T-helper 9 cell (primary cell): ENCODE measurements around the gene PRAC1.
"Not testable (repeated sequence)": the region's sequence is repeated elsewhere in the genome, so short reads cannot be mapped to it uniquely, and the experiment has no call there.

ENCODE experiments used
- DNase-seq: peaks from one replicate; pipeline ENCODE4 v3.0.0-alpha.2; 2020

PRAC1 gene

DNA sequence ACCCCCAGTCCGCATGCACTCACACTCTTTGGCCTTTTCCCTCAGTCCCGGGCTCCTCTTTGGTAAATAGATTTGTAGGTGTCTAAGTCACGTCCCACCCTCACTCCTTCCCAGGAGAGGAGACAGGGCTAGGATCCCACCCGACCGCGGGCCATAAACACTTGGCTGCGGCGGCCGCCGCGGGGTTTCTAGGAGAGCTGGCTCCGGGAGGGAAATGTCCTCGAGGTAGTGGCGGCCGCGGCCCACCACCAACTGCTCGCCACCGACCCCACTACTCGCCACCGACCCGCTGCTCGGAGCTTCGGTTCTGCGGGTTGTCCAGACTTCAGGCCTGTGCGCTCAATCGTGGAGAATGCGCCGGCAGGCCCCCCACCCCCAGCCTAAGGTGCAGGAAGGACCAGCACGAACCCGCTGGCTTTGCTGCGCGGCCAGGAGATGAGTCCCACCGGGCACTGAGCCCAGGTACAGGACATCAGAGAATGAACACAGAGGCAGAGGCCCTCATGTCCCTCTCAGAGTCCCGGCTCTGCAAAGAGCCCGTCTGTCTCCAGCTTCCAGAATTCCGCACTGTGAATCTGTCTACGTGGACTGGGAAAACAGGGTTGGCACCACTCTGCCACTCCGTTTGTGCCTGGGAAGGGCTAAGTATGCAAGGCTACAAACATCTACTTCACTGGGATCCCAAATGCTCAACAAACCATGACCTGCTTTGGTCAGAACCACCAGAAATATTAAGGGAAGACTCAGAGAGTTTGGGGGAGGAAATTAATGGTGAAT, 3.2 kb upstream of the PRAC1 start:
- DNase-seq, result no peak

DNA sequence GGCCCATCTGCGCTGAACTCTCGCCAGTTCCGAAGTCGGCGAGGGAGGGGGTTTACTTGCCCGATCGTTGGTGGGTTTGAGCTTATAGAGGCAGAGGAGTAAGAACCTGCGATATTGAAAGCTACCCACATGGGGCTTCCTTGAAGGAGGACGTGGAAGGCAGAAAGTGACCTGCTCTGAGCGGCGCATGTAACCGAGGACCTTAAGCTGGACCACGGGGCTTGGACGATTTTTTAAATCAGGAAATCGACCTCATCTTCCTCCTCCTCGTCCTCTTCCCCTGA, 2.6 kb upstream of the PRAC1 start:
- no peak for DNase-seq

DNA sequence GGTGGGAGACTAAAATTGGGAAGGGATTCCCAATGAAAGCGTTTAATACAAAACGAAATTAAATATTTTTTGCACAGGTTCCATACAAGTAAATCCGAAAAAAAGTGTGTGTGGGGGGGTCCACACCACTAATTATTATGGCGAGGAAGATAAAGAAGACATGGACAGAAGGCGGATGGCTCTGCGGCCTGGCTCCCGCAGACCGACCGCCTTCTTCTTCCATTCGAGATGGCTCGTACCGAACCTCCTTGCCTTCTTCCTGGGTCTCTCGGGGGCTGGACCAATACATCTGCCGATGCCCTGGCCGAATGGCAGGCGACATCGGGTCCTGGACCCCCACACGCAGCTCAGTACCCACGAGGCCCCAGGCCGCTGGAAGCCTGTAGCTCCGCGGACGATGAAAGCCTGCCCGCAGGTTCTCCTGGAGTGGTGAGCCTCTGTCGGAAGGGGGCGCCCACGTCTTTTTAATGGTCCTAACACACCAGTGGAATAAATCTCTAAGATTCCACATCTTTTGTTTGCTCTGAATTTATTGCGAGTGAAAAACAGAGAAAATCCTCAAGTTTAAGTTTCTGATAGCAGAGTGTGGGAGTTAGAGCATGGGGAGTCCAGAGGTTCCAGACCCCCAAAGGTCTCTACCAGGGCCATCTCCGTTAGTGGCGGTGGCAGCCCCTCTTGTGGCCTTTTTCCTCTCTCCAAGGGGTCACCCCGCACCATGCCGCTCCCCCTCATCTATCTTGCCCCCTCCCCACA, 2.1 kb upstream of the PRAC1 start:
- peak; percentile 73 for DNase-seq

DNA sequence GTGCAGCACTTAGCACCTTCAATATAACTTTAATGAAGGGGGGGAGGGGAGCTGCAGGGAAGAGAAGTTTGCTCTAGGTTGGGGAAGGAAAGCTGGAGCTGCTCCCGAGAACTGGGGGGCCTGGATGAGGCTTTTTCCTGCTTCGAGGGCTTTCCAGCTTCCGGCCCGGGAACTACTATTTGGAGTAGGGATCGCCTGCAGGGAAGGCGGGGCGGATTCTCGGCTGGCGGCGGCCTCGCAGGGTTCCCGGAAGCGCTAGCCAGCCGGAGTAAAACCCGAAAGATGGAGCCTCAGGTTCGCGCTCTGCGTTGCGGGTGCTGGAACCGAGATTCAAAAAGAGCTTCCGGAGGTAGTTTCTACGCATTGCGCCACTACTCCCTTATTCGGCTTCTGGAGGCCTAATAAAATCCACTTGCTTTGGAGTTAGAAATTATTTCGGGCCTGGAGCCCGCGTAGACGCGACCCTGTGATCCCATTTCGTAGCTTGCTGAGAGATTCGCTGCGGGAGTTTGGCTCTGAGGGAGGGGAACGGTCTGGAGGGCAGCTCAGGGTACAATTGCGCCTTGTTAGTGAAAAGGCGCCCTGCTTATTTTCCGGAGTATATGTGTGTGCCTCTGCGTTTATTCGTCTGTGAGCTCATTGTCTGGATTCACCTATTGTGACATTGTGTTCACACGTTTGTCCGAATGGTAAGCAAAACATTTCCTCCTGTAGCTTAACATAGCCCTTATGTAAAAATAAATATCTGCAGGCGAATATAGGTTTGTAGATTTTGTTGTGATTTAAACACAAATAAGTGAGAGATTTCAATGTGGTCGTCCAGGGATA, 1.3 kb upstream of the PRAC1 start:
- no peak for DNase-seq

DNA sequence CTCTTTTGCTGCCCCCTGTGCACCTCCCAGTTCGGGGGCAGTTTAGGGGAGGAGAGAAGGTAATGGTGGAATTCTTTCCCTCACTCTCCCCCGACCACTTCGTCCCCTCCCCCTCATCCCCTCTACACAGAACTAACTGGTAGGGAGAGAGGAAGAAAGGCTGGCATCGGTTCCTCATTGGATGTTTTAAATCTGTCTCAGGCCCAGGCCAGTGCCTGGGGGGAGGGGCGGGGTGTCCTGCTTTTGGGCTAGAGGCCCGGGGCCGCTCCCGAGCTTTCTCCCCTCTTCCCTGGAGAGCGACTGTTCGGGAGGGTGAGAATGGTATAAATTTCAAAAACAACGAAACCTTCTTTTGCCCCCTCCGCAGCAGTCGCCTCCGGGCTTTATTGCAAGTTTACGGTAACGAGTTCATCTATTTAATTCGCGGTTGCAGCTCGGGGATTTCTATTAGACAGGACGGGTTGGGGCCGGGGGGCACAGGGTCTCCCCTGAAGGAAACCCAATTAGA, 651 bp upstream of the PRAC1 start, which contains the start of gene PRAC2:
TSS of gene PRAC2 (plus strand) at position 271 of the 508 bp plus-strand sequence. CDS start 1,226 bp downstream, outside the sequence.
- DNase-seq, result no peak

DNA sequence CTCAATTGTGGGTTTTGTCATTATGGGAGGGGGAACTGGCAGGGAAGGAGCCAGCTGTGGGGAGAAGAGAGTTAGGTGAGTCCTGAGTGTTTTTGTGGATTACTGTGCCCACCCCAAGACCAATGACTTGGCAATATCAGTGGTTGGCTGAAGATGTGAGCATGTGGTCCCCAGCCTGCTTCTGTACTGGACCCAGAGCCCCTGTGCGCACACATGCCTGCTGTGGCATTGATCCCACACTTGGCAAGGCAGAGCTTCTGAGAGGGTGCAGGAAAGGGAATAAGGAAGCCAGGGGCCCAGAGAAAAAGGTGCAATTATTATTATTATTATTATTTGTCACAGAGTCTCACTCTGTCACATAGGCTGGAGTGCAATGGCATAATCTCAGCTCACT, 1.3 kb downstream of the PRAC1 start:
- DNase-seq, result no peak

DNA sequence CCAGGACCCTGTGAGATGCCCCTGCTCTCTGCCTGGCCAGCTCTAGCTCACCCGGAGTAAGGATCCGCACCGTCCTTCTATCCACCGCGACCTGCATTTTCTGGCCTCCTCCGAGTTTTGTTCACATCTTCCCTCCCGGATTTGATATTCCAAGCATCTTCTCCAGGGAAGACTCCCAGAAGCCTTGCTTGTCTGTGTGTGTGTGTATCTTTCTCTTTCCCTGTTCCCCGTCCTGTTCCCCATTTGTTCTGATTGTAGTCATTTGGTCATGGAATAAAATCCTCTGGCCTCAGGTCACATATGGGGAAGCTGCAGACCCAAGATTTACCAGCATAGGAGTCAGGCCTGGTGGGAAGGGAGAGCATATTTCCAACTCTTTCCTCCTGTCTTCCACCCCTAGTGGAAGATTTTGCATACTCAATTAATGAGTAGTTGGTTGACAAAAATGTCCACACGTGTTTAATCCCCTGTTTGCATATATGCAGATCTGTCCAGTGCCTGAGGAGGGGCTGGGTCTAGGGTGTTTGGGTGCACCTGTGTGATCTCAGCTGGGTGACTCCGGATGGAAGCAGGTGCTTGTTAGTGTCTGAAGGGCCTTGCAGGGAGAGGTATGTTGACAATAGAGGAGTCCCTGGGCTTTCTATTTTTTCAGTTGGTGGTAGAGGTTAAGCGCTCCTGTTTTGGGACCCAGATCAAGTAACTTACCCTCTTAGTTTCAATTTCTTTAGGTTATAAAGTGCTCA, 1.9 kb downstream of the PRAC1 start:
- DNase-seq, result no peak

DNA sequence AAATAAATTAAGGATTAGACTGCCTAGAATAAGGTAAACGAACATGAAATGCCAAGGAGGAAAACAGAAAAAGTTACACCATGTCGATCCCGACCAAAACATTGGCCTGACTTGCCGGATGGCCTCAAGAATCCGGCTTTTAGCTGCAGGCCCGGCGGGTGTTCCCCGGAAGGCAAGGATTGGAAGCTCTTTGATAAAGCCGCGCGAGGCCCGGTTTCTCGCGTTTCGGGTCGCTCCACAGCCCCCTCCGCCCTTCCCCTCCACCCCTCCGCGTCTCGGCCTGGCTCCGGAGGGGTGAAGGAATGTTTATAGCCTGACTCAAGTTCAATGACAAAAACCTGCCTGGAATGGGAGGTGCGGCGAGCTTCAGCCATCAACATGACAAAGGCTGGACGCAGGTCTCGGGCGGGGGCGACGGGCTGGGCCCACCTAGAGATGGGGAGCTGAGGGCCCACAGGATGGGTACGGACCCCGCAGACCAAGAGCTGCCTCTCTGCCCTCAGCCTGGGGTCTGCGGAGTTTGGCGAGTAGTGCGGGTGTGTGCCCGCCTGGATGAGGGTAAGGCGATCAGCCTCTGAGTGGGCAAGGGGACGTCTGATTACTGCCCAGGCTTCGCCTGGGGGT, 2.6 kb downstream of the PRAC1 start:
- no peak for DNase-seq

DNA sequence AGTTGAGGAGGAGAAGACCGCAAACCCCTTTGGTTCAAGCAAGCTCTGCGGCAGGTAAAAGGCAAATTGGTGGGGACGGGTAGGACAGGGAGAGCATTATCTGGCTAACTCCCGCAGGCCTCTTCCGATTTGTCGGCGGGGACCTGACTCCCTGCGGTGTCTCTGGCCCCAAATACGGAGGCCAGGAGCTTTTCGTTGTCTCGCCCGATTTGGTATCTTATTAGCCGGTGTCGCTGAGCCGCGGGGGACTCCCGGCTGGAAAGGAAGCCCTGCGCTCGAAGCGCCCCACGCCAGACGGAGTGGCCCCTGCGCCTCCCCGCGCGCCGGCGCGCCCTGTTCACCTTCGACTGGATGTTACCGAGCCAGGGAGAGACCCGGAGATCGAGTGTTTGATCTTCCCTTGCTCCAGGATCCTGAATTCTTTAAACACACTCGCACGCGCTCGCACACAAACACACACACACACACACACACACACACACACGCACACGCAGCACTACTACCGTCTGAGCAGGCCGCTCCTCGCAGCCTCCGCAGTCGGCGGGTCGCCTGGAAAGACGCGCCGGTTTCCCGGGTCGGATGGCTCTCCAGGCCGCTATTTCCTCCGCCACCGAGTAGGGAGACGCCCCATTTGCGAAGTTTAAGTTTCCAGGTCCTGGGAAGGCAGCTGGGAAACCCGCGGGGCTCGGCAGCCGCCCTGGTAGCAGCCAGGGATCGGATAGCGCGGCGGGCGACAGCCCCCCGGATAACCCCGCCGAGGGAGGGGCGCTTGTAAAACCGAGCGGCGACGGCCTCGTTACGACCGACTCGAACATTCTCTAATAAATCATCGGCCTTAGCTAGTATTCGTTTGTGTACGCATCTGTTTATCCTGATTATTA, 3.3 kb downstream of the PRAC1 start:
- DNase-seq, result no peak

DNA sequence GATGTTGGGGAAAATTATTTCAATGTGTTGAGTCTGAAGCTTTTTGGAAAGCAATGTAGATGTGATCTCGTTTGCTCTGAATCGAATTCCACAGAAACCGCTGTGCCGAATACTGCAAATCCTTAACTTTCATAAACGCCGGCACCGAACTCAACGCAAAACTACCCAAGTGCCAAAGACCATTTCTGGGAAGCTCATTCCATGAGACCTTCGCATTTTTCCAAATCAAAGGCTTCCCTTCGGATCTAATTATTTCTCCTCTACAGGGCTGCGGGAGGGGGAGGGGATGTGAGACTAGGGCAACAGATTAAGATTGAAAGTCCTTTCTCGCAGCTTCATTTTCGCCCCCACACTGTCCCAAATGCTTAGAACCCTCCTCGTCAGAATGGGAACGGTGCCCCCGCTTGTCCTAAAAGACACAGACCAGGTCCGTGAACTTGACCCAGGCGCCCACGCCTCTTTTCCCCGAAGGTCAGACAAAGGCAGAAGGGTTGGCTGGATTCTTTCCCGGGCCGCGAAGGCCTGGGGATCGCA, 4.0 kb downstream of the PRAC1 start:
- DNase-seq, result no peak

DNA sequence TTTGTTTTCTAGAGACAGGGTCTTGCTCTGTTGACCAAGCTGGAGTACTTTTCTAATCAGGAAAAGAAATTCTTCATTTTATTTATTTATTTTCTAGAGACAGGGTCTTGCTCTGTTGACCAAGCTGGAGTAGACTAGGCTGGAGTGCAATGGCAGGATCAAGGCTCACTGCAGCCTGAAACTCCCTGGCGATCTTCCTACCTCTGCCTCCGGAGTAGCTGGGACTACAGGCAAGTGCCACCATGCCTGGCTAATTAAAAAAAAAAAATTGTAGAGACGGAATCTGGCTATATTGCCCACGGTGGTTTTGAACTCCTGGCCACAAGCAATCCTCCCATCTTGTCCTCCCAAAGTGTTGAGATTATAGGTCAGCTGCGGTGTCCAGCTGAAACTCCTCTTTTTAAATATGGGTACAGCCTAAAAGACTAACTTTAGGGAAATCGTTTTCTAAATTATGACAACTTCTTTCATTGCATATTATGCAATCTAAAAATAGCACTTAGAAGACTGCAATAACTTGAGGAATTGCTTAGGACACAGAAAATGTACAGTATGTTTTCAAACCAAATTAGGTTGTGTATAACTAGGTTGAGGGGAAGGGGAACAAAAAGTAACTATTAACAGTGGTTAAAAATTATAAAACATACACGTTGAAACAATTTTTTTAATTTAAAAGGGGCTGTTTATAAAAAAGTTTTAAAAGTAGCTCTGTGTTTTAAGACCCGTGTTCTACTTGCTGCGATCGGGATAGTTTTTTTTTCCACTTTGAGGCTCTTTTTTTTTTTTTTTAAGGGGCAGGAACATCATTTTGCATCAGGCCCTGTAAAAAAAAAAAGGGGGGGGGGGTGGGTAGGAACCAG, 4.7 kb downstream of the PRAC1 start:
- DNase-seq, result no peak

DNA sequence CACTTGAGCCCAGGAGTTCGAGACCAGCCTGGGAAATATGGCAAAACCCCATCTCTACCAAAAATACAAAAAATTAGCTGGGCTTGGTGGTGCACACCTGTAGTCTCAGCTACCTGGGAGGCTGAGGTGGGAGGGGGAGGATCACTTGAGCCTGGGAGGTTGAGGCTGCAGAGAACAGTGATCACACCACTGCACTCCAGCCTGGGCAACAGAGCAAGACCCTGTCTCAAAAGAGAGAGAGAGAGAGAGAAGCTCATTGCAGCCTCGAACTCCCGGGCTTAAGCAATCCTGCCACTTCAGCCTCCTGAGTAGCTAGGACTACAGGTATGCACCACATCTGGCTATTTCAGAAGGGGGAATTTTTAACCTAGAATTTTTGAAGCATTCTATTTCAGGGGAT, 5.8 kb downstream of the PRAC1 start:
- not testable (repeated sequence) for DNase-seq

DNA sequence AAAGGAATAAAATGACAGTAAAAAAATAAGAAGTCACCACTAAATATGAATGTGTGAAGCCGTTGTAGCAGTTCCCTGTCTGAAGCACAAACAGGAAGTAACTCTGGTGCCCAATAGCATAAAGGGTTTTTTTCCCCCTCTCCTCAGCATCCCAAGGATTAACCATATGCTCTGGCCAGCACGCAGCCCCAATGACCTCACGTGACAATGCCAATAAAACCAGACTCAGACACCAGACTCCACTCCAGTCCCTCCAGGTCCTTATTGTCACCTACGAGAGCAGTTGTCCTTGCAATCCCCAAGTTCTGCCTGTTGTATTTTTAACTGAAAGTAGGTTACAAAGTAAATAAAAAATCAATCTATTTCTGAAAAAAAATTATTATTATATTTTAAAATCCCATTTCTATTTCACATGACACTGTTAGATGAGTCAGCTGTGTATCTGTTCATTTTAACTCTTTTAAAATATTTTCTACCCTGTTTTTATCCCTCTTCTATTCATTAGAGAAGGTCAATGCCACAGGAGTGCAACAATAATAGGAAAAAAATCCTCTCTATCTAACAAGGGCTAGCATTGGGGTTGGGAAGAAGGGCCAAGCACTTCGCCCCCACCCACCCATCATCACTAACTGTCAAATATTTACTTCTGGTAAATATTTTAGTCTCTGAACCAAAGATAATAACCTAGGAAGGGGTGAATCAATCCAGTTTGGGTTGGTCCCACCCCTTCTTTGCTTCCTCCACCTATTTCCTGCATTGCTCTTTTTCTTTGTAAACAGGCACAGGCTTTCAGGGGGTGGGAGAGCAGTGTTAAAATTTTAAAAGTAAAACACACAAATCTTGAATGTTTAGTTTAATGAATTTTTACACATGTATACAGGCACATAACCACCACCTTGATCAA, 6.6 kb downstream of the PRAC1 start:
- DNase-seq, result no peak

DNA sequence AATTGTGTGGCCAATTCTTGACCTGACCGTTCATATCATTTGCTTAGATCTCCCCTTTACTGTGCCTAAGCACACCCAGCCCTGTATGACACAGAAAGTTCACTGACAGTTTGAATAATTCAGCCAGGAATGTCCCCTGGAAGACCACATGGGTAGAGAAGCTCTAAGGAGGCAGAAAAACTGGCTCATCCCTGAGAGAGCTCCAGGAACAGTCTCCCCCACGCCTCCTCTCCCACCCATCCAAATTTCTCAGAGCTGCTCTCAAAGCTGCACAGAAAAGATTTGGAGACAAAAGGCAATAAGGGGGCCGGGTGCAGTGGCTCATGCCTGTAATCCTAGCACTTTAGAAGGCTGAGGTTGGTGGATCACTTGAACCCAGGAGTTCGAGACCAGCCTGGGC, 11.2 kb downstream of the PRAC1 start:
- no peak for DNase-seq

DNA sequence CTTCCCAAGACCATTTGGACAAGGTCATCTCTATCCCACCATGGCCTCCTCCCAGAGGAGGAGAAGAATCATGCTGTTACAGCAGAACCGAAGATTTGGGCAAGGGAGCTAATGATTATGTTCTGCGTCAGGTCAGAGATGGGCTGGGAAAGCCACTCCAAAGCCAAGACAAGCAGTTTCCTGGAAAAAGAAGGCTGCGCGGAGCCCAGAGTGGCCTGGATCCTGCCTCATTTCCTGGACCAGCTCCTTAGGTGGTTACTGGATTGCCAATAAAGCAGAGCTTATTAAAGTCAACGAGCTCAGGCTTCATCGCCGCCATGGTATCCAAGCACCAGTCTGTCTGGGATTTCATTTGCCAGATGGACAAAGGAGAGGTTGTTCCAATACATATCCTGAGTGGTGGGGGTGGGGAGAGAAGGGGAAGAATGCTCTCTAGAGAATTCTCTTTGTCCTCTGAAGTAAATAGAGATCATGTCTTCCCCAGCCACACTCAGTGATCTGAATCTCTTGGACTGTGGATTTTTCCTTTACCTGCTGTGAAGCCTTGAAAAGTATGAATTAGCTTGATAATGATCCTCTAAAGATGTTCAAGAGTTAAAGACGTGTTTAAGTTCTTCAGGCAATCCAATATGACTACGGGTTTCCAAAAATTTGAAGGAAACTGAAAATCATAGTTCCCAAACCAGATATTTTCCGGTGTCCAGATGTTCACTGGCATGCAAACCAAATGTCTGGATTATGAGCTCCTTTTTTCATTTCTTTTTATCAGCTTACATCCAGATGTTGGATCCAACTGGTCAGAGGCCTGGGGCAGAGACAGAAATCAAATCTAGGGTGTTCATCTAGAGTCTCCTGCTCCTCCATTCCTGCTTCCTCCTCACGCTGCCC, 17.7 kb downstream of the PRAC1 start:
- no peak for DNase-seq

DNA sequence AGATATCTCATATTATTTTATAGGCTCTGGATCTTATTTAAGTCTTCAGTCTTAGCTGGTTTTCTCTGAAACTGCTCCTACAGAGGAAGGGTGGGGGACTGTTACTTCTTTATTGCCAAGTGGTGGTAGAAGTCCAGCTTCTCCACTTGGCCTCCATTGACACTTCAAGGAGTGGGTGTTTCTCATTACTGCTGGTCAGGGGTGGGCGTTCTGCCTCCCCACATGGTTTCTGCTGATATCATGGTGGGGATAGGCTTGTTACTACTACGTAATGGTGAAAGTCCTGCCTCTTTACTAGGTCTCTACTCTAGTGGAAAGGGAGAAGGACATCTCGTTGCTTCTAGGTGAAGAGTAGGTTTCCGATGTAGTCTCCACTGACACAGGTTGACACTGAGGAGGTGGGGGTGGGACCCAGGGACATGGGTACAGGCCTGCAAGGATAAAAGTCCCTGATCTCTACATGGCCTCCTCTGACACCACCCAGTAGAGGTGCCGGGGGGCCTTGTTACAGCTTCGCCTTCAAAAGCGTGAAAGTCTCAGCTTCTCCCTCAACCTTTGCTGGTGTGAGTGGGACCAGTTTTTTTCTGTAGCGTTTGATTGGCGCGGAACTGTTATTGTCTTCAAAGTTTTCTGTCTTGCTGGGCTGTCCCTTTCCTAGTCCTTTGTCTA, 20.3 kb downstream of the PRAC1 start:
- no peak for DNase-seq

DNA sequence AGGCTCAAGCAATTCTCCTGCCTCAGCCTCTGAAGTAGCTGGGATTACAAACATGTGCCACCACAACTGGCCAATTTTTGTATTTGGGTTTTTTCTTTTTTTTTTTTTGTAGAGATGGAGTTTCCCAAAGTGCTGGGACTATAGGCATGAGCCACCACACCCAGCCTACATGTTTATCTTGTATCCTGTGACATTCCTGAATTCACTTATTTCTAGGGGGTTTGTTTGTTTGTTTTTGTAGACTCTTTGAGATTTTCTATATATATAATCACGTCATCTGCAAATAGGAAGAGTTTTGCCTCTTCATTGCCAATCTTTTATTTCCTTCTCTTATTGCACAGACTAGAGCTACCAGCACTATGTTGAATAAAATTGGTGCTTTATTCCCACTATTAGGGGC, 29.1 kb downstream of the PRAC1 start:
- no peak for DNase-seq
